PC-9 (cell line): ENCODE measurements around the gene SPP1.

ENCODE experiments used
- CTCF ChIP-seq: fragments of 200-600 bp; sonication (generic); conservative IDR thresholded peaks from 2 replicates; pipeline ENCODE4 v1.6.1; 2017; ENCODE audit warnings: mixed run types, antibody characterized with exemption, mild to moderate bottlenecking, moderate library complexity
- EZH2 ChIP-seq: fragments of 200-600 bp; sonication (generic); IDR thresholded peaks from 2 replicates; pipeline ENCODE4 v1.8.0; 2017; ENCODE audit warnings: antibody characterized with exemption, low read depth

DNA sequence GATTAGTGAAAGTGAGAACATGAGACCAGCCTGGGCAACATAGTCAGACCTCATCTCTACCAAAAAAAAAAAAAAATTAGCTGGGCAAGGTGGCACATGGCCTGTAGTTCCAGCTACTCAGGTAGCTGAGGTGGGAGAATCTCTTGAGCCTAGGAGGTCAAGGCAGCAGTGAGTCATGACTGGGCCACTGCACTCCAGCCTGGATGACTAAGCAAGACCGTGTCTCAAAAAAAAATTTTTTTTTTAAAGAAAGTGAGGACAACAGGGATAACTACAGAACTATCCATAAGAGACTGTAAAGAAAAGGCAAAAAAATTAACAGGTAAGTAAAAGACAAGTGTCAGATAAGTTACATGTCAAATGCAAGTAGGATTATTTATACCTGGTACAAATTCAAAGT, 13.5 kb upstream of the SPP1 start:
- no peak for TF ChIP-seq CTCF
- no peak for TF ChIP-seq EZH2
